Astrocyte (in vitro differentiated cells and primary cell): ENCODE results near the gene CCDC141. TPM values are rescaled to one million over a fixed set of nuclear protein-coding genes. Genes with fewer than 3 reads are reported as not detected.
"Not testable (repeated sequence)": the region's sequence is repeated elsewhere in the genome, so short reads cannot be mapped to it uniquely, and the experiment has no call there.

ENCODE experiments used
- DNase-seq: peaks from one replicate; pipeline ENCODE4 v3.0.0-alpha.2; 2010; ENCODE audit warnings: low read depth
- FAIRE-seq: peaks from 2 replicates; lab custom pipeline; 2011; peaks lifted over from hg19 to GRCh38; lab: Jason Lieb, UNC
- H2AFZ ChIP-seq: 2 replicates; pipeline ENCODE4 v1.6.0; 2012; ENCODE audit warnings: low read depth, low read length, inconsistent platforms
- H3K27ac ChIP-seq: 2 replicates; pipeline ENCODE4 v1.5.1; 2011; ENCODE audit warnings: low read depth, low read length, inconsistent platforms
- H3K27me3 ChIP-seq: 2 replicates; pipeline ENCODE4 v1.6.0; 2011; ENCODE audit warnings: low read length, inconsistent platforms; ENCODE audit not compliant: insufficient read depth
- H3K36me3 ChIP-seq: 2 replicates; pipeline ENCODE4 v1.5.1; 2011; ENCODE audit warnings: low read length, inconsistent platforms; ENCODE audit not compliant: insufficient read depth
- H3K4me1 ChIP-seq: 2 replicates; pipeline ENCODE4 v1.5.1; 2011; ENCODE audit warnings: low read length, inconsistent platforms; ENCODE audit not compliant: insufficient read depth
- H3K4me2 ChIP-seq: 2 replicates; pipeline ENCODE4 v1.6.0; 2012; ENCODE audit warnings: low read length, inconsistent platforms
- H3K4me3 ChIP-seq: 2 replicates; pipeline ENCODE4 v1.5.1; 2011; ENCODE audit warnings: low read depth, mild to moderate bottlenecking, low read length, inconsistent platforms; ENCODE audit not compliant: insufficient read depth
- H3K79me2 ChIP-seq: 2 replicates; pipeline ENCODE4 v1.6.0; 2012; ENCODE audit warnings: mild to moderate bottlenecking, low read length, inconsistent platforms; ENCODE audit not compliant: insufficient read depth
- H3K9ac ChIP-seq: 2 replicates; pipeline ENCODE4 v1.6.0; 2012; ENCODE audit warnings: mild to moderate bottlenecking, low read length, inconsistent platforms
- H3K9me3 ChIP-seq: 2 replicates; pipeline ENCODE4 v1.5.1; 2012; ENCODE audit warnings: low read depth, mild to moderate bottlenecking, low read length, inconsistent platforms; ENCODE audit not compliant: insufficient read depth
- H4K20me1 ChIP-seq: 2 replicates; pipeline ENCODE4 v1.6.0; 2012; ENCODE audit warnings: low read length, inconsistent platforms; ENCODE audit not compliant: insufficient read depth
- H3K27ac Mint-ChIP-seq: one replicate; pipeline ENCODE4 v1.8.0; 2021; ENCODE audit warnings: mild to moderate bottlenecking, mixed read lengths; ENCODE audit not compliant: unreplicated experiment
- H3K27me3 Mint-ChIP-seq: one replicate; pipeline ENCODE4 v1.8.0; 2021; ENCODE audit warnings: low read depth, mixed read lengths; ENCODE audit not compliant: unreplicated experiment
- H3K36me3 Mint-ChIP-seq: one replicate; pipeline ENCODE4 v1.8.0; 2021; ENCODE audit warnings: low read depth, mixed read lengths; ENCODE audit not compliant: unreplicated experiment
- H3K4me1 Mint-ChIP-seq: one replicate; pipeline ENCODE4 v1.8.0; 2021; ENCODE audit warnings: low read depth, mixed read lengths; ENCODE audit not compliant: unreplicated experiment
- H3K4me3 Mint-ChIP-seq: one replicate; pipeline ENCODE4 v1.8.0; 2021; ENCODE audit warnings: mild to moderate bottlenecking, moderate library complexity, mixed read lengths; ENCODE audit not compliant: unreplicated experiment
- H3K9me3 Mint-ChIP-seq: one replicate; pipeline ENCODE4 v1.8.0; 2021; ENCODE audit warnings: mild to moderate bottlenecking, mixed read lengths; ENCODE audit not compliant: unreplicated experiment
- EZH2 ChIP-seq: IDR thresholded peaks from 2 replicates; pipeline ENCODE4 v1.6.1; 2012; ENCODE audit warnings: mild to moderate bottlenecking, low read length, inconsistent platforms; ENCODE audit not compliant: insufficient read depth
- total RNA-seq: library from RNA; stranded (reverse); gene quantifications from 2 replicates; pipeline ENCODE4 v1.2.1, GENCODE V29; 2021
- TF ChIP-seq, protein P1 (sequence below): IDR thresholded peaks from 2 replicates; pipeline ENCODE4 v1.5.1; 2011; ENCODE audit warnings: low read depth, mild to moderate bottlenecking, inconsistent platforms, low read length, moderate library complexity; ENCODE audit not compliant: insufficient read depth

CCDC141 gene
- total RNA-seq, 1 donor from 2014 or later = 0.18 TPM

- no peak overlapping the region for H3K27ac ChIP-seq
- H3K9me3 Mint-ChIP-seq = peaks cover 4% of the 10 kb centered on the region
- no peak for TF ChIP-seq EZH2
- TF ChIP-seq, protein P1, sequence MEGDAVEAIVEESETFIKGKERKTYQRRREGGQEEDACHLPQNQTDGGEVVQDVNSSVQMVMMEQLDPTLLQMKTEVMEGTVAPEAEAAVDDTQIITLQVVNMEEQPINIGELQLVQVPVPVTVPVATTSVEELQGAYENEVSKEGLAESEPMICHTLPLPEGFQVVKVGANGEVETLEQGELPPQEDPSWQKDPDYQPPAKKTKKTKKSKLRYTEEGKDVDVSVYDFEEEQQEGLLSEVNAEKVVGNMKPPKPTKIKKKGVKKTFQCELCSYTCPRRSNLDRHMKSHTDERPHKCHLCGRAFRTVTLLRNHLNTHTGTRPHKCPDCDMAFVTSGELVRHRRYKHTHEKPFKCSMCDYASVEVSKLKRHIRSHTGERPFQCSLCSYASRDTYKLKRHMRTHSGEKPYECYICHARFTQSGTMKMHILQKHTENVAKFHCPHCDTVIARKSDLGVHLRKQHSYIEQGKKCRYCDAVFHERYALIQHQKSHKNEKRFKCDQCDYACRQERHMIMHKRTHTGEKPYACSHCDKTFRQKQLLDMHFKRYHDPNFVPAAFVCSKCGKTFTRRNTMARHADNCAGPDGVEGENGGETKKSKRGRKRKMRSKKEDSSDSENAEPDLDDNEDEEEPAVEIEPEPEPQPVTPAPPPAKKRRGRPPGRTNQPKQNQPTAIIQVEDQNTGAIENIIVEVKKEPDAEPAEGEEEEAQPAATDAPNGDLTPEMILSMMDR = no peak
These were observed 47.2 kb upstream of the CCDC141 start for GRCh38 chr2:179097131-179097530.

GRCh38 chr2:179096090-179096489 lies 46.2 kb upstream of the CCDC141 start:
- no peaks in the 10 kb centered on the region for H3K9me3 ChIP-seq
- H3K27me3 ChIP-seq = no peaks in the 10 kb centered on the region
- Mint-ChIP-seq H3K36me3 (no peaks in the 10 kb centered on the region), H3K27me3 (no peaks in the 10 kb centered on the region), H3K4me3 (no peak overlapping the region), H3K27ac (no peak overlapping the region), H3K4me1 (no peaks in the 10 kb centered on the region), H3K9me3 (peaks cover 6% of the 10 kb centered on the region)
- no peak overlapping the region for H3K4me2 ChIP-seq
- no peak overlapping the region for H2AFZ ChIP-seq
- TF ChIP-seq, protein P1 = no peak
- no peak for TF ChIP-seq EZH2
- H3K27ac ChIP-seq = no peak overlapping the region
- no peaks in the 10 kb centered on the region for H3K36me3 ChIP-seq
- H4K20me1 ChIP-seq = no peaks in the 10 kb centered on the region
- H3K4me3 ChIP-seq = no peak overlapping the region
- no peak overlapping the region for H3K9ac ChIP-seq
- DNase-seq = no peak
- no peaks in the 10 kb centered on the region for H3K79me2 ChIP-seq
- no peaks in the 10 kb centered on the region for H3K4me1 ChIP-seq
- no peak for FAIRE-seq

More at GRCh38 chr2:179097131-179097530, 47.2 kb upstream of the CCDC141 start:
- Histone ChIP-seq H3K36me3 (no peaks in the 10 kb centered on the region), H3K9ac (no peak overlapping the region), H3K9me3 (no peaks in the 10 kb centered on the region), H2AFZ (no peak overlapping the region), H3K4me3 (no peak overlapping the region), H3K4me1 (no peaks in the 10 kb centered on the region), H4K20me1 (no peaks in the 10 kb centered on the region), H3K79me2 (no peaks in the 10 kb centered on the region), H3K4me2 (no peak overlapping the region), H3K27me3 (no peaks in the 10 kb centered on the region)
- no peak for FAIRE-seq
- H3K27me3 Mint-ChIP-seq = no peaks in the 10 kb centered on the region
- H3K4me1 Mint-ChIP-seq = no peaks in the 10 kb centered on the region
- no peak for DNase-seq
- no peak overlapping the region for H3K4me3 Mint-ChIP-seq
- H3K27ac Mint-ChIP-seq = no peak overlapping the region
- no peaks in the 10 kb centered on the region for H3K36me3 Mint-ChIP-seq

DNA sequence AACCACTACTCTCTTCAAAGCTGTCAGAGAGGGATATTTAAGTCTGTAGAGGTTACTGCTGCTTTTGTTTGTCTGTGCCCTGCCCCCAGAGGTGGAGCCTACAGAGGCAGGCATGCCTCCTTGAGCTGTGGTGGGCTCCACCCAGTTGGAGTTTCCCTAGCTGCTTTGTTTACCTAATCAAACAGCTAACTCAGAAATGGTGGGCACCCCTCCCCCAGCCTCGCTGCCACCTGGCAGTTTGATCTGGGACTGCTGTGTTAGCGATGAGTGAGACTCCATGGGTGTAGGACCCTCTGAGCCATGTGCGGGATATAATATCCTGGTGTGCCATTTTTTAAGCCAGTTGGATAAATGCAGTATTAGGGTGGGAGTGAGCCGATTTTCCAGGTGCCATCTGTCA lies 43.0 kb upstream of the CCDC141 start:
- H3K27me3 ChIP-seq, H3K4me3 Mint-ChIP-seq, H3K4me2 ChIP-seq, H3K4me1 Mint-ChIP-seq, H4K20me1 ChIP-seq, H3K27me3 Mint-ChIP-seq, H3K9me3 ChIP-seq, DNase-seq, H3K4me3 ChIP-seq, H3K9ac ChIP-seq, H2AFZ ChIP-seq, H3K79me2 ChIP-seq, H3K36me3 ChIP-seq, H3K9me3 Mint-ChIP-seq, H3K27ac ChIP-seq, H3K27ac Mint-ChIP-seq, H3K36me3 Mint-ChIP-seq, H3K4me1 ChIP-seq, FAIRE-seq: not testable (repeated sequence)
